ENCODE measurements around the gene CD1C.

- TF ChIP-seq CTCF (IDR thresholded peaks at IDR 0.05): no peak
- TF ChIP-seq EZH2 (IDR thresholded peaks at IDR 0.05; ENCODE audit: borderline replicate concordance, insufficient read depth, low read depth, low read length, poor library complexity, severe bottlenecking): no peak
These were observed 40.1 kb upstream of the CD1C start for GRCh38 chr1:158249646-158250045.
